Stimulated activated CD8-positive, alpha-beta memory T cell treated with anti-CD3 and anti-CD28 coated beads, Interleukin-4, amount 100 ng/mL, for 24 hours (primary cell): ENCODE measurements around the gene C17orf58.
"Not testable (repeated sequence)": the region's sequence is repeated elsewhere in the genome, so short reads cannot be mapped to it uniquely, and the experiment has no call there.

ENCODE experiments used
- DNase-seq: peaks from one replicate; pipeline ENCODE4 v3.0.0-alpha.2; 2020; ENCODE audit warnings: low read depth

Gene C17orf58

GRCh38 chr17:67999291-67999911 is 3.1 kb upstream of the C17orf58 start:
- no peak for DNase-seq

- no peak for DNase-seq
These were observed 2.2 kb upstream of the C17orf58 start for GRCh38 chr17:67998466-67998865.

- DNase-seq: no peak
These were observed 552 bp downstream of the C17orf58 start for GRCh38 chr17:67995570-67996263.

GRCh38 chr17:67994817-67995569 is 1.3 kb downstream of the C17orf58 start:
- no peak for DNase-seq

- no peak for DNase-seq
These were observed 2.3 kb downstream of the C17orf58 start for GRCh38 chr17:67993998-67994361.

GRCh38 chr17:67993153-67993997 is 2.9 kb downstream of the C17orf58 start:
- peak; percentile 63 for DNase-seq

GRCh38 chr17:67992548-67993152 is 3.6 kb downstream of the C17orf58 start:
- no peak for DNase-seq

GRCh38 chr17:67990909-67991308 is 5.4 kb downstream of the C17orf58 start:
- no peak for DNase-seq

- no peak for DNase-seq
These were observed 12.9 kb downstream of the C17orf58 start for GRCh38 chr17:67983383-67983688.

- DNase-seq: no peak
These were observed 13.4 kb downstream of the C17orf58 start for GRCh38 chr17:67982686-67983382.

GRCh38 chr17:67982034-67982640 is 14.1 kb downstream of the C17orf58 start:
- DNase-seq: no peak

GRCh38 chr17:67980883-67981282 is 15.4 kb downstream of the C17orf58 start:
- not testable (repeated sequence) for DNase-seq

- DNase-seq: no peak
These were observed 15.8 kb downstream of the C17orf58 start for GRCh38 chr17:67980456-67980855.

- DNase-seq: not testable (repeated sequence)
These were observed 20.0 kb downstream of the C17orf58 start for GRCh38 chr17:67976306-67976705.

GRCh38 chr17:67974598-67975066 is 21.6 kb downstream of the C17orf58 start:
- DNase-seq: no peak

GRCh38 chr17:67974185-67974584 is 22.1 kb downstream of the C17orf58 start:
- DNase-seq: no peak

GRCh38 chr17:67970783-67971182 is 25.5 kb downstream of the C17orf58 start:
- DNase-seq: no peak

- DNase-seq: peak; percentile 53
These were observed 33.1 kb downstream of the C17orf58 start for GRCh38 chr17:67963145-67963572.

GRCh38 chr17:67962156-67962555 is 34.1 kb downstream of the C17orf58 start:
- DNase-seq: not testable (repeated sequence)

- not testable (repeated sequence) for DNase-seq
These were observed 36.0 kb downstream of the C17orf58 start for GRCh38 chr17:67960276-67960675.

- DNase-seq: no peak
These were observed 36.8 kb downstream of the C17orf58 start for GRCh38 chr17:67959510-67959909.
